Umbilical cord (tissue), 2 donors: ENCODE measurements around the gene PRIMPOL. TPM values are rescaled to one million over a fixed set of nuclear protein-coding genes. Genes with fewer than 3 reads are reported as not detected.
A peak's percentile ranks its signal among the peaks of the same experiment; 100 is the strongest.
"Not testable (repeated sequence)": the region's sequence is repeated elsewhere in the genome, so short reads cannot be mapped to it uniquely, and the experiment has no call there.

Source experiments
- DNase-seq: peaks from one replicate; pipeline ENCODE4 v3.0.0-alpha.2; 2015; ENCODE audit warnings: low spot score
- total RNA-seq: library from RNA; depleted of rRNA; stranded (reverse); fragments of >200 nt; gene quantifications from one replicate; pipeline ENCODE4 v1.2.3, GENCODE V29; 2014; ENCODE audit warnings: low replicate concordance; ENCODE audit not compliant: insufficient read depth

The PRIMPOL gene
- total RNA-seq, 1 donor from 2014 or later: 34.4 TPM

DNA sequence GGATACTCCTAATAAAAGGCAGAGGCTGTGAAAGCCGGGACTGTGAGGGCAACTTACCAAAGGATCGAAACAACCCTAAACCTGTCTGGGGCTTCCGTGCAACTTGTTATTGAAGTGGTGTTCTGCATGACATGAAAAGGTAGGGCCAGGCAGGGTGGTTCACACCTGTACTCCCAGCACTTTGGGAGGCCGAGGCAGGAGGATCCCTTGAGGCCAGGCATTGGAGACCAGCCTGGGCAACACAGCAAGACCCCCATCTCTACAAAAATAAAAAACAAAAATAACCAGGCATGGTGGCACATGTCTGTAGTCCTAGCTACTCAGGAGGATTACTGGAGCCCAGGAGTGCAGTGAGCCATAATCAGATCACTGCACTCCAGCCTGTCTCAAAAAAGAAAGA lies 12.6 kb upstream of the PRIMPOL start:
- no peak for DNase-seq

- DNase-seq: no peak
Measured at GRCh38 chr4:184641022-184641421, 8.5 kb upstream of the PRIMPOL start.

GRCh38 chr4:184641451-184641850 lies 8.1 kb upstream of the PRIMPOL start:
- no peak for DNase-seq

DNA sequence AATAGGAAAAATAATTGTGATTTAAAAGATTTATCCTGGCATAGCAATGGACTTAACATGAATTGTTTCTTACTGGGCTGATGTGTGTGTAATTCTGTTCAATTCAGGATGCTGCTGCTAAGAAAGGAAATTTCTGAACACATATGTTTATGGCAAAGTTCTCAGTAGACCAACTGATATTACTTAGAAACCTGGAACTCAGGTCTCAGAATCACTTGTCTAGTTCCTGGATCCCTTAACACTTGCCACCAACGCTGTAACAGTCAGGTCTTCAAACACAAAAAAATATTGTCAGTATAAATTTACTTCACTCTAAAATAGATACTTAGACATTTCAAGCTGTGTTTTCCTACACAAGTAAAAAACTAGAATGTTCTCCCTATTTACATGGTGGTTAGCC lies 5.8 kb upstream of the PRIMPOL start:
- no peak for DNase-seq

- DNase-seq: no peak
Measured at GRCh38 chr4:184644553-184645307, 4.8 kb upstream of the PRIMPOL start.

GRCh38 chr4:184645904-184646610 lies 3.5 kb upstream of the PRIMPOL start:
- no peak for DNase-seq

GRCh38 chr4:184647266-184648053 lies 2.1 kb upstream of the PRIMPOL start:
- no peak for DNase-seq

DNA sequence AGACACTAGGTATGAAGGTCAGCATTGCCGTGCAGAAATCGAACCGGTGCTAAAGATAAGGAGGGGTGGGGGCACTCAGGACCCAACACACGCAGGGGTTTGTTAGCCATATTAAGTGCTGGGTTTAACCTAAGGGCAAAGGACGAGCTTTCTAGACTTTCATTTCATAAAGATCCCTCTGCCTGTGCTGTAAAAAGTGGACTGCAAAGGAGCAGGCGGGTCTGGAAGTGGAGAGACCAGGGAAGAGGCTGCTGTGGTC lies 1.6 kb upstream of the PRIMPOL start:
- DNase-seq: no peak

- DNase-seq: peak; percentile 70
Measured at GRCh38 chr4:184648313-184649025, 1.1 kb upstream of the PRIMPOL start.

DNA sequence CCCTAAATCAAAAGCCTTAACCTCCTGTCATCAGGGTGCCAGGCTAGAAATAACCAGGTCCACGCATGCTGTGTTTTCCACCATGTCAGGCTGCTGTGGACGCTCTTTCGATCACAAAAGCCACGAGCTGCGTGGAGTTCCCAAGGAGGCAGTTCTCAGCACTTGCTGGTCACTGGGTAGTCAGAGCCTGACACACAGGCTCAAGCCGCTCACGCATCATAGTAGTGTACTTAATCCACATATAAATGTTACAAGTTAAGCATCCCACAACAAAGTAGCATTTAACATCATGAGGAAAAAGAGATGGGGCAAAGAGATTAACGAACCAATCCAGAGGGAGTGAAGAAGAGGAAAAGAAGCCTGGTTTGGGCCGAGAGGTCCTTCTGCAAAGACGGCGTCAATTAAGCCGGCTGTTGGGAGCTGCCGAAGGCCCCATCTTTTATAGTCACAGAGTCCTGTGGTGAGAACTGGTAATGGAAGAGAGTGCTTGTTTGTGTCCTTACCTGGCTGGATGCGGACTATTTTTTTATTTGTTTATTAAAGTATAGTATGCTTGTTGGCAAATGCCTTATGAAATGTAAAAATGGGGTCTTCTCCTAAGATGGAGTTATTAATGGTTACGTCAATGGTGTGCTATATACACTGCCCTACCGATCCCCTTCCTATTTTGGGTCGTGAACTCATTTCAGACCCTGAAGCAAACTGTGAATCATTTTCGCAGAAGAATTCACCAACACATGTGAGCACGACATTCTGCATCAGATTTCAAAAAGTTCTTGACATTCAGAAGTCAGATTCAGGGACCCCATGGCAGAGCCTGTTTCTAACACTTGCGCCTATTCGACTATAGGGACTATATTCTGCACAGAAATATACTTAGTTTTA lies 675 bp downstream of the PRIMPOL start:
- peak; percentile 58 for DNase-seq

DNA sequence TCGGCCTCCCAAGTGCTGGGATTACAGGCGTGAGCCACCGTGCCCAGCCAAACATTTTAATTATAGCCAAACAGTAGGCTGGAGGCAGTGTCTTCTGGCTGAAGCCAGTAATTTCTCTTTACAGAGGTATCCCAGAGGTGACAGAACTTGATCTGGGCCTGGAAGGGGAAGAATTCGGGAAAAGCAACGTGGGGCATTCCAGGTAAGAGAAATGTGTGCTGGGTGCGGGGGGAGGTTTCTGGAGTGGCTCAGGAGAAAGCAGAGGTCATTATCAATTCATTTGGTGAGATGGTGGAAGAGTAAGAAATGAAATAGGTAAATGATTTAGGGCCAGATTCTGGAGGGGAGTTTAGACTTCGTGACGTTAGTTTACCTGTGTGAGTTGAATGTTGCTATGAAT lies 2.4 kb downstream of the PRIMPOL start:
- DNase-seq: no peak

DNA sequence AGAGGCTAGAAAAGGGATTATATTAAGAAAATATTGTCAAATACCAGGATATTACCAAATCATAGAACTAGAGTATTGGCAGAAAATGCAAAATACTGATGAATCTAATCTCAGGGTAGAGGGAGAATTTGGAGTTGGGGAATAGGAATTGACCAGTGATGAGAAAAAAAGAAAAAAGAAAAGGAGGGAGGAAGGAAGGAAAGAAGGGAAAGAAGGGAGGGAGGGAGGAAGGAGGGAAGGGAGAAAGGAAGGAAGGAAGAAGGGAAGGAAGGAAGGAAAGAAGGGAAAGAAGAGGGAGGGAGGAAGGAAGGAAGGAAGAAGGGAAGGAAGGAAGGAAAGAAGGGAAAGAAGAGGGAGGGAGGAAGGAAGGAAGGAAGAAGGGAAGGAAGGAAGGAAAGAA lies 3.1 kb downstream of the PRIMPOL start:
- DNase-seq: not testable (repeated sequence)

- DNase-seq: no peak
Measured at GRCh38 chr4:184653650-184654049, 4.1 kb downstream of the PRIMPOL start.

DNA sequence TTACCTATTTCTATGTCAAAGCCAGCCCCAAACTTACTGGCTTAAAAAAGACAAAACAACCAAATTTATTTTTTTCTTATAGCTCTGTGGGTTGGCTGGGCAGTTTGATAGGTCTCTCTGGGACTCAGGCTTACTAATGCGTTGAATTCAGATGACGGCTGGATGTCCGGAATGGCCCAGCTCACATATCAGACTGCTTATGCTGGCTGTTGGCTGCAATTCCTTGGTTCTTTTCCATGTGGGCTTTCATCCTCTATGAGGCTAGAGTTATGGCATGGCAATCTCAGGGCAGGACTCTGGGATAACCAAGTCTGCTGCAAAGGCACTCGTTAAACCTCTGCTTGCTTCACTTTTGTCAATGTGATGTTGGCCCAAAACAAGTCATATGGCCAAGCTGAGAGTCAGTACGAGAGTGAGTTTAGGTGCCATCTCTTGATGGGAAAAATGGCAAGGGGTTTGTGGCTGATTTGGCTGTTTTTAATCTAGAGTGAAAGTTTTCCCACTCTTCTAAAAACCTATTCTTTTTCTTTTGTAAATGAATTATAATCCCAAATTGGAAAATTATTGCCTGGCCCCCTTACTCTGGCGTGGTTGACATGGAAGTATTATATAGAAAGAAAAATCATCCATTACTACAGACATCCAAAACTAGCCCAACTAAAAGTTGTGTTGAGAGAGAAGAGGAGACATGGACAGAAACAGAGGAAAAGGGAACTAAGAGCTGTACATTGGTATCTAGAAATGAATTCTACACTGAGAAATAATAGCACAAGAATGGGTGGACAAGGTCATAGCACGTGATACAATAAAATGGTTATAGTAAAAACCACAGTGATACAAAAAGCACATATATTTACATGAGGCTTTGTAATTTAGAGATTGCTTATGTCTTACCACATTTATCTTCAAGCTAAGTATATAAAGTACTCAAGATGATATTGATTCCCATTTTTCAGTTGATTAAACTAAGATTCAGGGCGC lies 6.6 kb downstream of the PRIMPOL start:
- DNase-seq: no peak

GRCh38 chr4:184657144-184657543 lies 7.6 kb downstream of the PRIMPOL start:
- DNase-seq: no peak

DNA sequence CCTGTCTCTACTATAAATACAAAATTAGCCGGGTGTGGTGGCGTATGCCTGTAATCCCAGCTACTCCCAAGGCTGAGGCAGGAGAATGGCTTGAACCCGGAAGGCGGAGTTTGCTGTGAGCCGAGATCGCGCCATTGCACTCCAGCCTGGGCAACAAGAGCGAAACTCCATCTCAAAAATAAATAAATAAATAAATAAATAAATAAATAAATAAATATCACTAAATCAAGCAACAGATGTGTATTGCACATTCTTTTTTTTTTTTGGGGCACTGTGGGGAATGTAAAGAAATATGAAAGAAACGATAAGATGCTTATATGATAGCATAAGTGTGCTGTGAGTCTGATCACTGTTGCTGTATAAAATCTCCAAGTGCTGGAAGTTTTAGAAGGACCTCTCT lies 8.3 kb downstream of the PRIMPOL start:
- DNase-seq: not testable (repeated sequence)

DNA sequence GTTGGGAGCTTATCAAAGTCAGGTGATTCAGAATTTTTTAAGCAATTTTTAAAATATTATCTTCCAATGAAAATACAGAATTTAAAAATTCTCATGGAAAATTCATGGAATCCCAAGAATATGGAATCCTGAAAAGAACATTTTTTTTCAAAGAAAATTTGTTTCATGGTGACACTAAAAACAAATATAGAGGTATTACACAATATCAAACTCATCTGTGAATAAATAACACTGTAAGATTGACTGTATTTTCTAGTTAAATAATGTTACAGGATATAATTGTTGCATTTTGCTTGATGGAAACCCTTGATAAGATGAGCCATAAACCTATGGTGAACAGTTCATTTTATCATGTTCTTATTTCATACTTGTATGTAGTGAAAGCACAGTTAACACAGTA lies 11.4 kb downstream of the PRIMPOL start:
- no peak for DNase-seq

GRCh38 chr4:184662236-184662635 lies 12.7 kb downstream of the PRIMPOL start:
- DNase-seq: no peak

GRCh38 chr4:184664445-184665210 lies 15.1 kb downstream of the PRIMPOL start:
- no peak for DNase-seq
